Caki2 (cell line): ENCODE measurements around the gene OSBPL8. TPM values are rescaled to one million over a fixed set of nuclear protein-coding genes. Genes with fewer than 3 reads are reported as not detected.
A peak's percentile ranks its signal among the peaks of the same experiment; 100 is the strongest.

ENCODE experiments used
- DNase-seq: peaks from one replicate; pipeline ENCODE4 v3.0.0-alpha.2; 2015; ENCODE audit warnings: low read depth
- in situ Hi-C: cut with HindIII; loops from 2 replicates; pipeline ENCODE4 v1.10.0; 2016; ENCODE audit warnings: low sequenced_read_pairs, low pct_unique_long_range_greater_than_20kb, mixed read lengths
- total RNA-seq: library from RNA; depleted of rRNA; stranded (reverse); fragments of >200 nt; shearing (Covaris generic); gene quantifications from 2 replicates; pipeline ENCODE4 v1.2.3, GENCODE V29; 2014; ENCODE audit warnings: low replicate concordance

Gene OSBPL8
- total RNA-seq, 1 experiment from 2014 or later = 45.1 TPM

DNA sequence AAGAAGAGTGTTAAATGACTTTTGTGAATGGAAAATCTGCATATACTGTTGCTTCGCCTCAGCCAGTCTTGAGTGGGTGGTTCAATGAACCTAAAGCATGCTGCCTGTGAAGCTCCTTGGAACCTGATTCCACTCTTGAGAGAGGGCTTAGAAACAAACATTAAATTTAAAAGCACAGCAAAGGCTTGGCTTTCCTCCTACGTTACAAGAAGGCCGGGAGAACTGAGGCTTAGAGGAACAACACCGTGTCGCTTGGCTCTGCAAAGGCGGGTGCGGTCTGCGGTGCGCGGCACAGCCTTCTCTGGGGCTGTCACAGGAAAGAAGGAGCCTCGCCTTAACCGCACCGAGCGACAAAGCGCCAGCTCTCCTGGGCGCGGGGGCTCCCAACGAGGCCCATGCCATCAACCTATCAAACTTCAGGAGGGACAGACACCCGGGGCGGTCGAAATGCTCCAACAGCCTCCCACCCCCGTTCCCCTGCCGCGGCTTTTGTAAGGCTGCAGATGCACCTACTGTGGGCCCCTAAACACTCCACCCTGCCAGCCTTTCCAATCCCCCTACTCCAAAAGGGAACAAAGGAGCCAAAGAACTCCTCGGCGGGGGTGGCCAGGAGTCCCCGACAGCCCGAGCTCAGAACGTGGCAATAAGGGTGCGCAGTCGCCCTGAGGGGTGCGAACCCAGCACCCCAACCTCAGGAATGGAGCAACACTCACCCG lies 729 bp downstream of the OSBPL8 start:
- peak; percentile 56 for DNase-seq
- in situ Hi-C loops = no loop called here

GRCh38 chr12:76556368-76556767 lies 3.2 kb downstream of the OSBPL8 start:
- in situ Hi-C loops = no loop called here
- no peak for DNase-seq

GRCh38 chr12:76555797-76556196 lies 3.8 kb downstream of the OSBPL8 start:
- in situ Hi-C loops = no loop called here
- DNase-seq = no peak

GRCh38 chr12:76555231-76555767 lies 4.3 kb downstream of the OSBPL8 start:
- in situ Hi-C loops = no loop called here
- no peak for DNase-seq

DNA sequence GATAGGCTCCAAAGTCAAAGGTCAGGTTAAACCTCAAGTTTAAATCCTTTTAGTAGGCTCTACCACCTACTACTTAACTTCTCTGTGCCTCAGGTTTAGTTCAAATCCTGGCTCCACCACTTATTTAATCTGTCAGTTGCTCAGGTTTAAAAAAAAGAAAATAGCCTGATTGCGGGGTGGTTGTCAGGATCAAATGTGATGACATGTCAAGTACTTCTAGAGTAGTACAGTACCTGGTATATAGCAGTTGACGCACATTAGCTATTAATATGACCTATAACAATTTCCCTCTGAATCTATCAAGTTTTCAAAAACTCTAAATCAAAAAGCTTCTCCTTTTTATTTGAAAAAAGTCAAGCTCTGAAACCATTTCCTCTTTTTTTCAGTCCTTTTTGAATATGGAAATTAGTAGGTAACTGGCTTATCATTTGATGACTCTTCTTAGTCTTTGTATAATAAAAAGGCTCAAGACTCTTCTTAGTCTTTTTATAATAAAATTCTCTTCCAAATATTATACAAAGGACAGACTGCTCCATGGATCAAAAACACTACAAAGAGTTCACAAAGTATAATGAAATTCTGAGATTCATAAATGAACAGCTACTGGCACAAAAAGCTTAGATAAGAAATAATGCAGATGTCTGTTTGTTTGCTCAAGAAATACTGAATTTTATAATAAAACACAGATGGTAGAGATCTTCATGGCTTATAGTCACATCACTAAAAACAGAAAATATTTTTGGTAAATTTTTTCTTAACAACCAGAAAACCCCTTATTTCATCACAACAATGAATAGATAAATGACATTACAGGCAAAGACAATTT lies 5.0 kb downstream of the OSBPL8 start:
- DNase-seq = no peak
- in situ Hi-C loops = no loop called here

GRCh38 chr12:76552343-76552938 lies 7.1 kb downstream of the OSBPL8 start:
- peak; percentile 10 for DNase-seq
- in situ Hi-C loops = no loop called here

DNA sequence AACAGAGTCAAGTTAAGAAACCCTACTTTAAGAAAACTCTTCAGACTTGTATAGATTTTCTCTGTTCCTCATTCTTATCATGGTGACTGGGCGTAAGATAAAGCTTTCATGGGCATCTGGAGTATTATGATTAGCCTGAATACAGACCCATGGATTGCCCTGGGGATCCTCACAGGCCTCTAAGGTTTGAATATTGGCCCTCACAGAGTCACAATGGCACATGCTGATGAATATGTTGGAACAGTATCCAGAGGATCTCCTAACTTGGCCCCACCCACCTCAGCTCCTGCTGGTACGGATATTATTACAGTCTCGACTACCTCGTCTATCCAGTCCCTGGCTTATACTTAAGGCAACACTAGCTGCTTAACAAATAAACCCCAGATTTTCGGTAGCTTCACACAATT lies 8.1 kb downstream of the OSBPL8 start:
- DNase-seq = no peak
- in situ Hi-C loops = no loop called here

DNA sequence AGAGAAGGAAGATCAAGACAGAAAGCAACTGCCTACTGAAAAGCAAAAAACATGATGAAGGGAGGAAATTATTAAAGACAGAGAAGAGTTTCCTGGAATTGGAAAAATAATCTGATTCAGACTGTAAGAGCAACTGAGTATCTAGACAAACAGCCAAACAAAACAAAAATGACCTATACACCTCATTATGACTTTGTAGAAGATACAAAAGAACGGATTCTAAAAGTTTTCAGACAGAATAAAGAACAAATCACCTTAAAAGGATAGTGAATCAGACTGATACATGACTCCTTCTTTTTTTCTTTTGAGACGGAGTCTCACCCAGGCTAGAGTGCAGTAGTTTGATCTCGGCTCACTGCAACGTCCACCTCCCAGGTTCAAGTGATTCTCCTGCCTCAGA lies 10.4 kb downstream of the OSBPL8 start:
- no peak for DNase-seq
- in situ Hi-C loops = no loop called here

DNA sequence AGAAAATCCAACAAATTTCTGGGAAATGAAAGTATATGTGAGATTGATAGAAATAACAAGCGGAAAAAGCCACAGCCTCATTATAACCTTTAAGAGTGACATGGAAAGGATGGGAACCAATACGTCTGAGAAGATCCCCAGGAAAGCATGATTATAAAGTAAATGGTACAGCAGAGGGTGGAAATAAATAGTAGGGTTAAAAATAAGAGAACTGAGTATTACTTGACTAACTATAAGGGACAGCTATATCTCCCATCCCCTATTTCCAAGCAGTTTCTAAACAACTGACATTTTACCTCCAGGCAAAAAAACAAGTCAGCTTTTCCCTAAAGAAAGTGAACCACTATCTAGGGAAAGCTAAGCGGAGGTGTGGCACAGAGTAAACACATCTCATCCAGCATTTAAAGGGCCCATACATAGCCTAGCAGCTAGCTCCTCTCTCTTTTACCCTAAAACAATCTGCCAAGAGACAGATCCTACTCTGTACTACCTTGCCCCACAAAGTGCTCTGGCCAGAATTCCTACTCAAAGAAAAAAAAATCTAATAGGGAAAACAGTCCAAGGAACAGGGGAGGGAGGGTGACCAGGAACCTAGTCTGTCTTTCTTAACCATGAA lies 11.2 kb downstream of the OSBPL8 start:
- no peak for DNase-seq
- in situ Hi-C loops = no loop called here

DNA sequence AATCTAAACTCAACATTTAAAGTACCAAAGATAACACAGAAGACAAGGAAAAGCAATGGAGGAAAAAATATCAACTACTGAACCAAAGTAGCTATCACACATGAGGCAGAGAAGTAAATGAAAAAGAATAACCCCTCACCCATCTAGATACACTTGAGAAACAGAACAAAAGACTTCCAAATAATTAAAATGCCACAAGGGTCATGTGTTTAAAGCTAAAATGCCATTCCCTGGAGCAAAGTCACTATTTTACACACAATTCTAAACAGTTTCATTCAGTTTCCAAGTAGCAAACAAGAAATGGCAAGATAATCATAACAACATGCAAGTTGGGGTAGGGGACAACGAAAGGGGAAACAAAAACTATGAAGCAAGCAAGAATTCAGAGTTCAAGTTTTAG lies 12.0 kb downstream of the OSBPL8 start:
- no peak for DNase-seq
- in situ Hi-C loops = no loop called here

GRCh38 chr12:76546889-76547288 lies 12.7 kb downstream of the OSBPL8 start:
- in situ Hi-C loops = no loop called here

GRCh38 chr12:76545486-76545885 lies 14.1 kb downstream of the OSBPL8 start:
- in situ Hi-C loops = no loop called here

More at GRCh38 chr12:76546889-76547288, 12.7 kb downstream of the OSBPL8 start:
- DNase-seq = no peak

GRCh38 chr12:76544601-76545261 lies 14.8 kb downstream of the OSBPL8 start:
- in situ Hi-C loops = no loop called here
- DNase-seq = no peak

More at GRCh38 chr12:76545486-76545885, 14.1 kb downstream of the OSBPL8 start:
- DNase-seq = no peak

DNA sequence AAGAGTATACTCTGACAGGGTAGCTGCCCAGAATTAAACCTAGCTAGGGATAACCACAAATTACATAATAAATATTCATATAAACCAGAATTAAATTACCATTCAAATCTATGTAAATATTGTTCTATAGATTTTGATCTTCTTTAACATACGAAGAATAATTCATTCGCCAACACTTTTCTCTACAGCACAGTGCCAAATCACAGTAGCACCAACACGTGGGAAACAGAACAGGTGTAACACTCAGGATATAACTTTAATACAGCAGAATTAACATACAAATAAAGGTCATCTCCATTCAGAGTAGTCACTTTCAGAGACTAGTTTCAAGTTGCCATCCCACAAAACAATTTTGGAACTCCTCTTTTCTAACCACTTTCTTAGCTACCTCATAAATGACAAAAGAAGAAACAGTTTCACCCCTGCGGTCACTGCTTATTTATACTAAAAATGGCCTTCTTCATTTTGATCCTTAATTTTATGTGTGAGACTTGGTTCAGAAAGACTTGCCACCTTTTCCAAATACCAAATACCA lies 15.7 kb downstream of the OSBPL8 start:
- in situ Hi-C loops = no loop called here

DNA sequence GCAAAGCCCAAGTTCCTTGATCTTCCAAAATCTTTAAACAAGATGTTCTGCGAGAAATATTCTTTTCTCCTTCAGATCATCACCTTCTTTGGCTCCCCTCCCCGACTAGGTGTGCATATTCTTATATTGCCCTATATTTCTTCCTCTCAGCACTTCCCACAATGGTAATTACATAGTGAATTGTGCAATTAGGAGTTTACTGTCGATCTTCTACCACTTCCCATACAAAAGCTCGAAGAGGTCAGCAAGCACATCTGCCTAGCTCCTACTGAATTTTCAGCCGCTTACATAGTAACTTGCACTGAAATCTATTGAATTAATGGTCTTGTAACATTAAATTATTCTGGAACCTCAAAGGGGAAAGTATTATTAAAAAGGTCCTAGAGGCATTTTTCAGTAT lies 16.7 kb downstream of the OSBPL8 start:
- no peak for DNase-seq
- in situ Hi-C loops = no loop called here

More for the DNA sequence above, 15.7 kb downstream of the OSBPL8 start:
- no peak for DNase-seq

GRCh38 chr12:76539727-76540126 lies 19.8 kb downstream of the OSBPL8 start:
- in situ Hi-C loops = no loop called here
- DNase-seq = no peak

- in situ Hi-C loops = no loop called here
- no peak for DNase-seq
Observed at GRCh38 chr12:76537923-76538322, 21.6 kb downstream of the OSBPL8 start.

GRCh38 chr12:76536546-76536945 lies 23.0 kb downstream of the OSBPL8 start:
- DNase-seq = no peak
- in situ Hi-C loops = no loop called here
